OCI-LY3 (cell line): ENCODE data around the gene SUCLG2.

Experiments
- H2AFZ ChIP-seq: fragments of 200-600, 300-600 bp; shearing (Covaris generic); 2 replicates; pipeline ENCODE4 v1.6.0; 2014; ENCODE audit warnings: antibody characterized with exemption, low read depth, low read length
- H3K27ac ChIP-seq: fragments of 200-600, 300-600 bp; sonication (generic); 2 replicates; pipeline ENCODE4 v1.5.1; 2014; ENCODE audit warnings: mild to moderate bottlenecking, low read length, moderate library complexity, mixed read lengths
- H3K27me3 ChIP-seq: fragments of 200-600, 300-600 bp; sonication (generic); 2 replicates; pipeline ENCODE4 v1.6.1; 2014; ENCODE audit warnings: low read depth, low read length, mixed read lengths
- H3K36me3 ChIP-seq: fragments of 200-600, 300-600 bp; sonication (generic); replicated peaks from 2 replicates; pipeline ENCODE3; 2014; ENCODE audit warnings: low read depth, low read length, mixed read lengths
- H3K4me1 ChIP-seq: fragments of 300-600, 200-600 bp; sonication (generic); 2 replicates; pipeline ENCODE4 v1.6.1; 2014; ENCODE audit warnings: low read length, mixed read lengths
- H3K4me2 ChIP-seq: fragments of 200-600, 300-600 bp; sonication (generic); 2 replicates; pipeline ENCODE4 v1.6.1; 2014; ENCODE audit warnings: low read length, mixed read lengths
- H3K4me3 ChIP-seq: fragments of 300-600, 200-600 bp; sonication (generic); 2 replicates; pipeline ENCODE4 v1.5.1; 2014; ENCODE audit warnings: antibody characterized with exemption, mild to moderate bottlenecking, low read length, moderate library complexity
- H3K79me2 ChIP-seq: fragments of 300-600, 200-600 bp; shearing (Covaris generic); 2 replicates; pipeline ENCODE4 v1.6.1; 2014; ENCODE audit warnings: mild to moderate bottlenecking, low read length, mixed read lengths
- H3K9ac ChIP-seq: fragments of 300-600, 200-600 bp; shearing (Covaris generic); 2 replicates; pipeline ENCODE4 v1.6.0; 2014; ENCODE audit warnings: mild to moderate bottlenecking, low read length, moderate library complexity
- H3K9me3 ChIP-seq: fragments of 200-600, 300-600 bp; shearing (Covaris generic); 2 replicates; pipeline ENCODE4 v1.6.1; 2014; ENCODE audit warnings: low read length, mixed read lengths; ENCODE audit not compliant: insufficient read depth
- H4K20me1 ChIP-seq: fragments of 200-600, 300-600 bp; sonication (generic); 2 replicates; pipeline ENCODE4 v1.6.1; 2016; ENCODE audit warnings: low read length, mixed read lengths; ENCODE audit not compliant: insufficient read depth
- CTCF ChIP-seq: fragments of 200-600, 300-600 bp; sonication (generic); IDR thresholded peaks from 2 replicates; pipeline ENCODE4 v1.5.1; 2014; ENCODE audit warnings: antibody characterized with exemption, low read length, low read depth
- EZH2phosphoT487 ChIP-seq: fragments of 200-600 bp; shearing (Covaris generic); IDR thresholded peaks from 2 replicates; pipeline ENCODE4 v1.6.1; 2018; ENCODE audit warnings: antibody characterized with exemption, mixed run types, low read depth

SUCLG2 gene

GRCh38 chr3:67450153-67450552, 204.3 kb downstream of the SUCLG2 start:
- no peak overlapping the region for H3K27ac ChIP-seq
- H3K79me2 ChIP-seq = no peaks in the 10 kb centered on the region
- no peaks in the 10 kb centered on the region for H3K36me3 ChIP-seq
- H3K9me3 ChIP-seq = no peaks in the 10 kb centered on the region
- H4K20me1 ChIP-seq = no peaks in the 10 kb centered on the region
- H3K9ac ChIP-seq = no peak overlapping the region
- no peak overlapping the region for H2AFZ ChIP-seq
- H3K4me1 ChIP-seq = no peaks in the 10 kb centered on the region; the same call in 1 of the 2 replicates
- TF ChIP-seq EZH2phosphoT487 = no peak
- no peak for TF ChIP-seq CTCF
- H3K27me3 ChIP-seq = no peaks in the 10 kb centered on the region
- no peak overlapping the region for H3K4me3 ChIP-seq
- no peak overlapping the region for H3K4me2 ChIP-seq

- H3K9ac ChIP-seq = no peak overlapping the region
- H3K4me1 ChIP-seq = no peaks in the 10 kb centered on the region; the same call in 1 of the 2 replicates
- no peak overlapping the region for H3K4me2 ChIP-seq
These were observed 207.0 kb downstream of the SUCLG2 start for GRCh38 chr3:67447393-67447792.

GRCh38 chr3:67437789-67438188, 216.6 kb downstream of the SUCLG2 start:
- no peaks in the 10 kb centered on the region for H3K27me3 ChIP-seq

More at GRCh38 chr3:67447393-67447792, 207.0 kb downstream of the SUCLG2 start:
- H3K36me3 ChIP-seq = no peaks in the 10 kb centered on the region
- no peak overlapping the region for H2AFZ ChIP-seq
- no peaks in the 10 kb centered on the region for H3K9me3 ChIP-seq
- H3K4me3 ChIP-seq = no peak overlapping the region
- TF ChIP-seq CTCF (no peak), EZH2phosphoT487 (no peak)
- no peaks in the 10 kb centered on the region for H3K27me3 ChIP-seq
- H3K79me2 ChIP-seq = no peaks in the 10 kb centered on the region
- H3K27ac ChIP-seq = no peak overlapping the region
- no peaks in the 10 kb centered on the region for H4K20me1 ChIP-seq

GRCh38 chr3:67437090-67437489, 217.3 kb downstream of the SUCLG2 start:
- no peaks in the 10 kb centered on the region; the same call in 1 of the 2 replicates for H4K20me1 ChIP-seq
- H2AFZ ChIP-seq = no peak overlapping the region
- H3K36me3 ChIP-seq = no peaks in the 10 kb centered on the region
- H3K4me1 ChIP-seq = no peaks in the 10 kb centered on the region
- no peaks in the 10 kb centered on the region for H3K9me3 ChIP-seq
- no peak overlapping the region for H3K4me3 ChIP-seq
- H3K9ac ChIP-seq = no peak overlapping the region
- no peak overlapping the region for H3K27ac ChIP-seq
- H3K27me3 ChIP-seq = no peaks in the 10 kb centered on the region
- no peak for TF ChIP-seq EZH2phosphoT487
- H3K4me2 ChIP-seq = no peak overlapping the region
- H3K79me2 ChIP-seq = no peaks in the 10 kb centered on the region

More at GRCh38 chr3:67437789-67438188, 216.6 kb downstream of the SUCLG2 start:
- Histone ChIP-seq H3K36me3 (no peaks in the 10 kb centered on the region), H3K4me3 (no peak overlapping the region), H3K9ac (no peak overlapping the region), H3K79me2 (no peaks in the 10 kb centered on the region), H2AFZ (no peak overlapping the region), H3K9me3 (no peaks in the 10 kb centered on the region), H3K4me2 (no peak overlapping the region), H4K20me1 (no peaks in the 10 kb centered on the region; the same call in 1 of the 2 replicates), H3K27ac (no peak overlapping the region), H3K4me1 (no peaks in the 10 kb centered on the region)
- TF ChIP-seq EZH2phosphoT487 (no peak), CTCF (no peak)

GRCh38 chr3:67433109-67433508, 221.3 kb downstream of the SUCLG2 start:
- Histone ChIP-seq H3K27me3 (no peaks in the 10 kb centered on the region), H4K20me1 (no peaks in the 10 kb centered on the region), H3K27ac (no peak overlapping the region), H3K9ac (no peak overlapping the region), H3K9me3 (no peaks in the 10 kb centered on the region), H3K4me3 (no peak overlapping the region), H3K79me2 (no peaks in the 10 kb centered on the region), H2AFZ (no peak overlapping the region), H3K36me3 (no peaks in the 10 kb centered on the region), H3K4me1 (no peaks in the 10 kb centered on the region), H3K4me2 (no peak overlapping the region)
- TF ChIP-seq EZH2phosphoT487 (no peak), CTCF (no peak)
